Gastroesophageal sphincter (tissue), 4 donors: ENCODE results near the gene NFATC2. TPM values are rescaled to one million over a fixed set of nuclear protein-coding genes. Genes with fewer than 3 reads are reported as not detected.

Source experiments
- ATAC-seq: fragments of 150-250 bp; one replicate; pipeline ENCODE4 v1.9.1; 2016; ENCODE audit warnings: mild to moderate bottlenecking, moderate library complexity
- H3K27ac ChIP-seq, 4 donors: fragments of 200-600 bp; sonication (generic) in 3 of 4; 1 replicate in 3 of 4; 2 replicates in 1 of 4; pipeline ENCODE4 v1.5.1; 2016 to 2019
- H3K27me3 ChIP-seq: fragments of 200-600 bp; sonication (generic); one replicate; pipeline ENCODE4 v1.5.1; 2019
- H3K36me3 ChIP-seq, 2 donors: fragments of 200-600 bp; sonication (generic); one replicate each; pipeline ENCODE4 v1.5.1; 2019; ENCODE audit warnings: control low read depth in 1 of 2
- H3K4me1 ChIP-seq, 3 donors: fragments of 200-600 bp; sonication (generic); 1 replicate in 2 of 3; 2 replicates in 1 of 3; pipeline ENCODE4 v1.5.1; 2016 to 2019; ENCODE audit warnings: control low read depth in 2 of 3
- H3K4me3 ChIP-seq, 2 donors: fragments of 200-600 bp; sonication (generic); one replicate each; pipeline ENCODE4 v1.5.1; 2019; ENCODE audit warnings: mild to moderate bottlenecking in 1 of 2, moderate library complexity in 1 of 2
- H3K9me3 ChIP-seq, 3 donors: fragments of 200-600 bp; sonication (generic); one replicate each; pipeline ENCODE4 v1.5.1; 2017 to 2019; ENCODE audit warnings: control low read depth in 2 of 3
- EP300 ChIP-seq: sonication (generic); formaldehyde crosslinking; IDR thresholded peaks from one replicate; pipeline ENCODE4 v1.6.1; 2017; ENCODE audit warnings: antibody characterized with exemption, mild to moderate bottlenecking
- POLR2A ChIP-seq, 2 donors: fragments of 450-650 bp; IDR thresholded peaks; one replicate each; pipeline ENCODE4 v1.6.1; 2017; ENCODE audit warnings: antibody characterized with exemption in 2 of 2, mild to moderate bottlenecking in 2 of 2, moderate library complexity in 1 of 2
- POLR2AphosphoS5 ChIP-seq: sonication (generic); formaldehyde crosslinking; IDR thresholded peaks from one replicate; pipeline ENCODE4 v1.6.1; 2017; ENCODE audit warnings: antibody characterized with exemption
- whole genome bisulfite sequencing, 2 donors: methylation state at CpG; one replicate each; pipeline ENCODE4 v1.1.5; 2018; ENCODE audit warnings: low coverage in 1 of 2; 5-methylcytosine and 5-hydroxymethylcytosine counted together
- total RNA-seq, 4 donors: library from RNA; depleted of rRNA; stranded (reverse); fragments of >200 nt; gene quantifications; one replicate each; pipeline ENCODE4 v1.1.0, GENCODE V29; 2016
- TF ChIP-seq, protein P1 (sequence below), 4 experiments: fragments of 200-600 bp in 2 of 4; fragments of 450-650 bp in 2 of 4; sonication (generic) in 1 of 4; IDR thresholded peaks; one replicate each; pipeline ENCODE4 v1.5.1; 2017 to 2019; ENCODE audit warnings: antibody characterized with exemption in 4 of 4, mild to moderate bottlenecking in 2 of 4, moderate library complexity in 2 of 4

Gene NFATC2
- total RNA-seq, 4 donors from 2014 or later, result 4.4 to 20.2 (median 9.0) TPM

DNA sequence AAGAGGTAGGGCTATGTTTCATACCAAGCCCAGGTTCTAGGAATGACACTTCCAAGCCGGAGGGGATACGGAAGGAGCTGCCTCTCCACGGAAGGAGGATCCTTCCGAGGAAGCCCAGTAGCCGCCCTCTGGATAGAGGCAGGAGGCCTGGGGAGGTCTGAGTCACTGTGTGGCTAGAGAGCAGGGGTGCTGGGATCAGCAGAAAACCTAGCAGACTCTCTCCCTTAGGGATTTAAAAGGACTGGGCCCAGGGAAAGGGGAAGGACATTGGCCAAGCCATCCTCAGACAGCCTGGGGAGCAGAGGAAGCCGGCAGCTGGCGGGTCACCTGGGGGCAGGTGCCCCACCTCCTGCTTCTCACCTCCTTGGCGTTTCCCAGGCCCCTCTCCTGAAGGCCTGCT lies 36.6 kb upstream of the NFATC2 start:
- H3K9me3 ChIP-seq, result peaks cover 0 to 4% (median 0%) of the 10 kb centered on the region in 3 donors
- no peaks in the 10 kb centered on the region for H3K27me3 ChIP-seq
- no peak for ATAC-seq
- H3K36me3 ChIP-seq, result no peaks in the 10 kb centered on the region
- H3K4me3 ChIP-seq, result no peak overlapping the region
- WGBS, 2 donors, result 80% methylated on average over 4 of the region's 8 CpGs; no CpG with 5 or more reads in 1 of the 2 donors
- H3K4me1 ChIP-seq, result peaks cover 0 to 2% (median 0%) of the 10 kb centered on the region in 3 donors
- no peak overlapping the region for H3K27ac ChIP-seq
- TF ChIP-seq POLR2A (IDR thresholded peaks at IDR 0.05), result no peak
- TF ChIP-seq EP300, result no peak
- TF ChIP-seq POLR2AphosphoS5, result no peak
- TF ChIP-seq, protein P1, sequence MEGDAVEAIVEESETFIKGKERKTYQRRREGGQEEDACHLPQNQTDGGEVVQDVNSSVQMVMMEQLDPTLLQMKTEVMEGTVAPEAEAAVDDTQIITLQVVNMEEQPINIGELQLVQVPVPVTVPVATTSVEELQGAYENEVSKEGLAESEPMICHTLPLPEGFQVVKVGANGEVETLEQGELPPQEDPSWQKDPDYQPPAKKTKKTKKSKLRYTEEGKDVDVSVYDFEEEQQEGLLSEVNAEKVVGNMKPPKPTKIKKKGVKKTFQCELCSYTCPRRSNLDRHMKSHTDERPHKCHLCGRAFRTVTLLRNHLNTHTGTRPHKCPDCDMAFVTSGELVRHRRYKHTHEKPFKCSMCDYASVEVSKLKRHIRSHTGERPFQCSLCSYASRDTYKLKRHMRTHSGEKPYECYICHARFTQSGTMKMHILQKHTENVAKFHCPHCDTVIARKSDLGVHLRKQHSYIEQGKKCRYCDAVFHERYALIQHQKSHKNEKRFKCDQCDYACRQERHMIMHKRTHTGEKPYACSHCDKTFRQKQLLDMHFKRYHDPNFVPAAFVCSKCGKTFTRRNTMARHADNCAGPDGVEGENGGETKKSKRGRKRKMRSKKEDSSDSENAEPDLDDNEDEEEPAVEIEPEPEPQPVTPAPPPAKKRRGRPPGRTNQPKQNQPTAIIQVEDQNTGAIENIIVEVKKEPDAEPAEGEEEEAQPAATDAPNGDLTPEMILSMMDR (IDR thresholded peaks at IDR 0.05), result no peak

- no peak overlapping the region for H3K4me3 ChIP-seq
- no peaks in the 10 kb centered on the region for H3K27me3 ChIP-seq
- ATAC-seq, result no peak
- H3K4me1 ChIP-seq, result peaks cover 0 to 12% (median 9%) of the 10 kb centered on the region in 3 donors
- 92% methylated on average over 2 of the region's 2 CpGs; no CpG with 5 or more reads in 1 of the 2 donors for WGBS, 2 donors
- peaks cover 0 to 4% (median 0%) of the 10 kb centered on the region in 3 donors for H3K9me3 ChIP-seq
- TF ChIP-seq, protein P1 (IDR thresholded peaks at IDR 0.05), result no peak
- TF ChIP-seq EP300, result no peak
- TF ChIP-seq POLR2AphosphoS5, result no peak
- no peak for TF ChIP-seq POLR2A (IDR thresholded peaks at IDR 0.05)
- no peak overlapping the region for H3K27ac ChIP-seq
- H3K36me3 ChIP-seq, result no peaks in the 10 kb centered on the region
Measured at GRCh38 chr20:51578145-51578459, 35.6 kb upstream of the NFATC2 start.

GRCh38 chr20:51577432-51578144 lies 35.1 kb upstream of the NFATC2 start:
- TF ChIP-seq EP300 (no peak), POLR2A (IDR thresholded peaks at IDR 0.05) (no peak)
- TF ChIP-seq, protein P1 (IDR thresholded peaks at IDR 0.05), result no peak
- 94% methylated on average over 5 to 7 of the region's 11 CpGs for WGBS, 2 donors
- no peaks in the 10 kb centered on the region for H3K36me3 ChIP-seq
- H3K27ac ChIP-seq, result no peak overlapping the region
- no peak overlapping the region for H3K4me3 ChIP-seq
- no peaks in the 10 kb centered on the region for H3K27me3 ChIP-seq
- H3K9me3 ChIP-seq, result peaks cover 0 to 4% (median 0%) of the 10 kb centered on the region in 3 donors
- ATAC-seq, result no peak
- peaks cover 0 to 12% (median 9%) of the 10 kb centered on the region in 3 donors for H3K4me1 ChIP-seq

GRCh38 chr20:51575486-51575885 lies 33.0 kb upstream of the NFATC2 start:
- H3K27ac ChIP-seq, result no peak overlapping the region
- WGBS, 2 donors, result 75 to 96% methylated on average over 1 to 3 of the region's 3 CpGs
- ATAC-seq, result no peak
- H3K4me1 ChIP-seq, result peaks cover 0 to 23% (median 9%) of the 10 kb centered on the region in 3 donors
- peaks cover 0 to 4% (median 0%) of the 10 kb centered on the region in 3 donors for H3K9me3 ChIP-seq
- H3K4me3 ChIP-seq, result no peak overlapping the region
- no peaks in the 10 kb centered on the region for H3K27me3 ChIP-seq
- no peak for TF ChIP-seq POLR2AphosphoS5
- TF ChIP-seq, protein P1 (IDR thresholded peaks at IDR 0.05), result no peak
- TF ChIP-seq POLR2A (IDR thresholded peaks at IDR 0.05), result no peak
- no peak for TF ChIP-seq EP300
- no peaks in the 10 kb centered on the region for H3K36me3 ChIP-seq
